ENCODE measurements around the gene CTNNA2.

Gene CTNNA2

GRCh38 chr2:79713131-79713785, 200.4 kb downstream of the CTNNA2 start:
- no peak for DNase-seq (ENCODE audit: low read depth)

GRCh38 chr2:79714283-79714682, 201.4 kb downstream of the CTNNA2 start:
- no peak for DNase-seq (ENCODE audit: low read depth)

- no peak for DNase-seq (ENCODE audit: low read depth)
Measured at GRCh38 chr2:79715338-79715737, 202.5 kb downstream of the CTNNA2 start.

GRCh38 chr2:79716266-79716665, 203.4 kb downstream of the CTNNA2 start:
- no peak for DNase-seq (ENCODE audit: low read depth)

- peak; percentile 99 for DNase-seq (ENCODE audit: low read depth)
Measured at GRCh38 chr2:79717364-79718007, 204.6 kb downstream of the CTNNA2 start.

GRCh38 chr2:79721061-79721460, 208.2 kb downstream of the CTNNA2 start:
- DNase-seq (ENCODE audit: low read depth): no peak

GRCh38 chr2:79721966-79722365, 209.1 kb downstream of the CTNNA2 start:
- DNase-seq (ENCODE audit: low read depth): peak; percentile 68

- DNase-seq (ENCODE audit: low read depth): peak; percentile 98
Measured at GRCh38 chr2:79723830-79724229, 211.0 kb downstream of the CTNNA2 start.

- DNase-seq (ENCODE audit: low read depth): no peak
Measured at GRCh38 chr2:79729532-79729931, 216.7 kb downstream of the CTNNA2 start.

- no peak for DNase-seq (ENCODE audit: low read depth)
Measured at GRCh38 chr2:79734518-79734917, 221.7 kb downstream of the CTNNA2 start.

- DNase-seq (ENCODE audit: low read depth): no peak
Measured at GRCh38 chr2:79740879-79741443, 228.1 kb downstream of the CTNNA2 start.

GRCh38 chr2:79750321-79750720, 237.5 kb downstream of the CTNNA2 start:
- DNase-seq (ENCODE audit: low read depth): no peak

- DNase-seq (ENCODE audit: low read depth): no peak
Measured at GRCh38 chr2:79757526-79757925, 244.7 kb downstream of the CTNNA2 start.

- DNase-seq (ENCODE audit: low read depth): no peak
Measured at GRCh38 chr2:79758042-79758441, 245.2 kb downstream of the CTNNA2 start.

- no peak for DNase-seq (ENCODE audit: low read depth)
Measured at GRCh38 chr2:79758749-79759282, 246.0 kb downstream of the CTNNA2 start.

GRCh38 chr2:79770926-79771325, 258.1 kb downstream of the CTNNA2 start:
- DNase-seq (ENCODE audit: low read depth): no peak

GRCh38 chr2:79771493-79771892, 258.6 kb downstream of the CTNNA2 start:
- no peak for DNase-seq (ENCODE audit: low read depth)

GRCh38 chr2:79774016-79774415, 261.2 kb downstream of the CTNNA2 start:
- DNase-seq (ENCODE audit: low read depth): no peak

- DNase-seq (ENCODE audit: low read depth): no peak
Measured at GRCh38 chr2:79776461-79776860, 263.6 kb downstream of the CTNNA2 start.

- DNase-seq (ENCODE audit: low read depth): no peak
Measured at GRCh38 chr2:79780781-79781180, 267.9 kb downstream of the CTNNA2 start.

GRCh38 chr2:79782576-79783452, 270.0 kb downstream of the CTNNA2 start:
- DNase-seq (ENCODE audit: low read depth): no peak

- no peak for DNase-seq (ENCODE audit: low read depth)
Measured at GRCh38 chr2:79788952-79789651, 276.3 kb downstream of the CTNNA2 start.

Measured in HS-27A (cell line).